Muscle layer of duodenum (tissue), 2 donors: ENCODE results near the gene OMA1.
"Not testable (repeated sequence)": the region's sequence is repeated elsewhere in the genome, so short reads cannot be mapped to it uniquely, and the experiment has no call there.

Source experiments
- H3K27ac ChIP-seq: one replicate; pipeline ENCODE4 v1.7.0; 2013; ENCODE audit warnings: mild to moderate bottlenecking, low read length
- H3K27me3 ChIP-seq: one replicate; pipeline ENCODE4 v1.7.0; 2013; ENCODE audit warnings: low read depth, mild to moderate bottlenecking, control low read depth, low read length
- H3K36me3 ChIP-seq, 2 donors: one replicate each; pipeline ENCODE4 v1.7.0; 2013; ENCODE audit warnings: low read length in 2 of 2, control low read depth in 1 of 2, mild to moderate bottlenecking in 1 of 2; ENCODE audit not compliant: insufficient read depth in 2 of 2, control insufficient read depth in 1 of 2
- H3K4me1 ChIP-seq, 2 donors: one replicate each; pipeline ENCODE4 v1.7.0; 2013; ENCODE audit warnings: low read length in 2 of 2, mild to moderate bottlenecking in 2 of 2, control low read depth in 1 of 2, moderate library complexity in 1 of 2; ENCODE audit not compliant: insufficient read depth in 2 of 2, control insufficient read depth in 1 of 2
- H3K4me3 ChIP-seq, 2 donors: one replicate each; pipeline ENCODE4 v1.7.0; 2013; ENCODE audit warnings: low read length in 2 of 2, low read depth in 1 of 2, mild to moderate bottlenecking in 1 of 2
- H3K9me3 ChIP-seq, 2 donors: one replicate each; pipeline ENCODE4 v1.7.0; 2013; ENCODE audit warnings: low read length in 2 of 2, control low read depth in 1 of 2, mild to moderate bottlenecking in 1 of 2; ENCODE audit not compliant: control insufficient read depth in 1 of 2
- donor health status: healthy.

OMA1 gene

DNA sequence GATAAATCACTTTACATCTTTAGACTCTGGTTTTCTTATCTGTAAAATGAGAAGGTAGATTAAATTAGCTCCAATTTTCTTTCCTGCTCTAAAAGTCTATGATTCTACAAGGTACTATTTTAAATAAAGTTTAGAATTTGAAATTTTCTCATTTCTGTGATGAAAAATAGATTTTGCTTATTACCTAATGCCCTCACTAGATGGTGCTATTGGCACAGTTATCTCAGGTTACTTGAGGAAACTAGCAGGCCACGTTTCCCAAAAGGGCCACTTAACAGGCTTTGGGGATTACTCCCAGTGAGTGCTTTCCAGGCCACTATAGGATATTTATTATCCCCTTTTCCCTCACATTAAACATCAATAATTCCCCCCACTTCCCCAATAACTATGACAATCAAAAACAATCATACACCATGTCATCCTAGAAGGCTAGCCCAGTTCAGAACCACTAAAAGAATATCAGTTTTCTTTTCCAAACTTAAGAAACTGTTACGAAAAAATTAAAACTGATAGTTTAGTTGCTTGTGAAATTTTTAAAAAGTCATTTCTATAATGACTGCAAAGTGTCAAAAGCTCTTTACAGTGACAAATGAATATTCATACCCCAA is 30.6 kb downstream of the OMA1 start:
- Histone ChIP-seq H3K36me3 (peaks cover 10 to 14% of the 10 kb centered on the region in 2 donors), H3K9me3 (peaks cover 0 to 4% of the 10 kb centered on the region in 2 donors), H3K27ac (no peak overlapping the region)

DNA sequence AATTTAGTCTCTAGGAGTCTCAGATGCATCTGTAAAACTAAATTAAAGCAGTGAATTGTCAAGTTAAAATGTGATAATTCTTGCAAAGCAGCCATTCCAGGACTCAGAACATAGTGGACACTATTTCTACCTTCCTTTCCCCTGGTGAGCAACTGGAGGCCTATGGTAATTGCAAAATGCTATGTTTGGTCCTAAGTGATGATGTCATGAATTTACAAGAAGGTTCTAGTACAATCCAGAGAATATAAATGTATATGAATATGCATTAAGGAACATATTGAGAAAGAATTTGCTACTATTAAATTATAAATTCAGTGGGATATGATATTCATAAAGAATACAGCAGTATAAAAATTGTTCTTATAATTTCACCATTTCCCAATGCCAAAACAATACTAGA is 32.6 kb downstream of the OMA1 start:
- Histone ChIP-seq H3K4me3 (no peak overlapping the region), H3K27me3 (no peaks in the 10 kb centered on the region), H3K36me3 (peaks cover 10 to 16% of the 10 kb centered on the region in 2 donors), H3K9me3 (peaks cover 0 to 4% of the 10 kb centered on the region in 2 donors), H3K27ac (no peak overlapping the region), H3K4me1 (no peaks in the 10 kb centered on the region)

More for the DNA sequence above, 30.6 kb downstream of the OMA1 start:
- Histone ChIP-seq H3K4me1 (no peaks in the 10 kb centered on the region), H3K27me3 (no peaks in the 10 kb centered on the region), H3K4me3 (no peak overlapping the region)

DNA sequence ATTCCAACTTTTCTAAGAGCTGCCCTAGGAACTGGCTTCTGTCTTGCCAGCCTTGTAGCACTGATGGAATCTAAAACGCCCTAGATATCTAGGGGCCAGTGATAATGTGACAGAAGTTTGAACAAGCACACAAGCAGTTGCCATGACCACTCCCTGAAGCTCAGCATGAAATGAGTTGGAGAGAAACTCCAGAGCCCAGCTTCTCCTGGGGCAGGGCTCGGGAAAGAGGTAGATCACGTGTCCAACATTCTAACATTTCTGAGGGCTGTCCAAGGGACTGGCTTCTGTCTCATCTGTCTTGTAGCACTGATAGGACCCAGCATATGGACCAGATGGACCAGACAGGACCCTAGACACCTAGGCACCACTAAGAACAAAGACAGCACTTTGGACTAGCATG is 37.9 kb downstream of the OMA1 start:
- Histone ChIP-seq H3K4me3 (no peak overlapping the region), H3K27me3 (no peaks in the 10 kb centered on the region), H3K36me3 (peaks cover 13 to 34% of the 10 kb centered on the region in 2 donors), H3K4me1 (no peaks in the 10 kb centered on the region), H3K27ac (no peak overlapping the region), H3K9me3 (peaks cover 0 to 4% of the 10 kb centered on the region in 2 donors)

DNA sequence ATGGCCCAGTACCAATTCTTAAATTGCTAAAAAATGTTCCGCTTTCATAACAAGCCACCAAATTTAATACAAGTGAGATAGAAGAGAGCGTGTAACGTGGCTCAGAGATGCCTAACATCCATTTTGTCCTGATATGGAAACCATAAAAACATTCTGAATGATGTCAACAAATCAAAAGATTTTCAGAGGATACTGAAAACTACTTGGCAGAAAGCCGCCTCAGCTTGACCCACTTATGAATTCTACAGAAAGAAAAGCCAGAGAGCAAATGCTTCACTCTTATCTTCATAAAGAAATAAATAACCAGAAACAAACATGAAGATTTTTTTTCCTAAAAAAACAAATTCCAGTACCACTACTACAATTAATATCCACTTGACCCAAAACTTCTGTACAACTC is 41.2 kb downstream of the OMA1 start:
- Histone ChIP-seq H3K4me3 (no peak overlapping the region), H3K27me3 (no peaks in the 10 kb centered on the region), H3K27ac (no peak overlapping the region), H3K36me3 (peaks cover 9 to 36% of the 10 kb centered on the region in 2 donors), H3K4me1 (no peaks in the 10 kb centered on the region), H3K9me3 (no peaks in the 10 kb centered on the region)

DNA sequence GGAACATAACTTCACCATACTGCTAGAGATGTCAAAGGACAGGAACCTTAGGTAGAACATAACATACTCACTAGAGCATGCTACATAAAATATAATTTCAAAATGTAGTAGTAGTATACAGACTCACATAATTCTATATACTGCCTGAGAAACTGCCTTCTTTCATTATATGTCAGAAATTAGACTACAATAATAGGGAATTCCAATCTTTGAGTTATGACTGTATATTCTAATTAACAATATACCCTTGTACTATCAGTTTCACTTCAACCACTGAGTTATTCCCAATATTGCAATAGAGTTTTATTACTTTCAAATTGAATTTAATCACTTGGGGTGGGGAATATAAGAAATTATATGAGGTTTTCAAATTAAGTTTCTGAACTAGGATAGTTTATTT is 44.0 kb downstream of the OMA1 start:
- Histone ChIP-seq H3K4me3 (no peak overlapping the region), H3K36me3 (peaks cover 0 to 32% of the 10 kb centered on the region in 2 donors), H3K4me1 (no peaks in the 10 kb centered on the region), H3K27ac (no peak overlapping the region), H3K27me3 (no peaks in the 10 kb centered on the region), H3K9me3 (no peaks in the 10 kb centered on the region)

DNA sequence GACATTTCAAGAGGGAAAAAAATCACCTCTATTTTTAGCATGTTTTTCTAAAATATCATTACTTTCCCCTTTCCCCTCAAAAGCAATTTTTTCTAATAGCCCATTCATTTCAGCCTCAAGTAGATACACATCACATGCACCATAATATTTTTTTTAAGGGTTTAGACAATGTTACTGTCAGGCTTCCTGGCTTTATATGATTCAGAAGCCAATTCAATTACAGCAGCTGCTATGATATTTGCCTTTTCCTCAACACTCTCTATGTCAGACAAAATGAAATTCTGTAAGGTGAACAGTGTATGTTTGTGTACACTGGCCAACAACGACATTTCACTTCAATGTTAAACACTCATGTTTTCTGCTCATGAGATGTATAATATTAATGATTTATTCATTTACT is 46.5 kb downstream of the OMA1 start:
- Histone ChIP-seq H3K4me3 (no peak overlapping the region), H3K36me3 (peaks cover 4 to 27% of the 10 kb centered on the region in 2 donors), H3K27me3 (no peaks in the 10 kb centered on the region), H3K27ac (no peak overlapping the region), H3K9me3 (no peaks in the 10 kb centered on the region), H3K4me1 (no peaks in the 10 kb centered on the region)

DNA sequence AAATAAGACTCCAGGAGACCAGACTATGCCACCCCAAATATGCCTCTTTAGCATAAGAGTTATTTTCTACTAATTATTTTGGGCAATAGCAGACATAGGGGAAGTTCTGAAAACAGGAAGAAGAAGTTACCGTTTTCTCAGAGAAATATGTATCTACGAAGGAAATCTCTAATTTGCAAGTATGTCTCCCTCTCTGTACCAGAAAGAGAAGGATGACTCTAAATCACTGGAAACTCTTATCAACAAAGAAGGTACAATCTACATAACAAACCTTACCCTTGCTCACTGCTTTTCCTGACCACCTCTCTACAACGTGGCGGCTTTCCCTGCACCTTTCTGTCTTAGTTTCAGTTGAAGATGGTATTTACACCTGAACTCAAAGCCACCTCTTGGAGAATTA is 49.0 kb downstream of the OMA1 start:
- H3K27ac ChIP-seq: no peak overlapping the region
- H3K4me1 ChIP-seq: no peaks in the 10 kb centered on the region
- H3K9me3 ChIP-seq: no peaks in the 10 kb centered on the region
- no peak overlapping the region for H3K4me3 ChIP-seq
- peaks cover 4 to 12% of the 10 kb centered on the region in 2 donors for H3K36me3 ChIP-seq
- H3K27me3 ChIP-seq: no peaks in the 10 kb centered on the region

DNA sequence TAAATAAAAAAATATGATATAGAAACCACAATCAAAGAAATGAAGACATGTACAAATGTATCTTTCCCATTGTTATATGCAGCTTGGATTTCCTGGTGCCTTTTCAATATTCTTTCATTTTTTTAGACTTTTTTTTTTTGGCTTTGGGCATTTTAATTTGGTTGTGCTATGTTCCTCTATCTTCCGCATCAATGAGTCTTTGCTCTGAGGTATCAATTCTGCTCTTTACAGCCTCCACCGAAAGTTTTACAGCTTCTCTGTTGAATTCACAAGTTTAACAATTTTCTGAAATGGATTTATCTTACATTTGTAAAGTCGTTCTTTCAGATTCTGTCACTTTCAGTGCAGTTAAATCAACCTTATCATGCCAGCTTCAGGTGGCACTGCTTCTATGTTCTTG is 50.5 kb downstream of the OMA1 start:
- peaks cover 0 to 4% of the 10 kb centered on the region in 2 donors for H3K36me3 ChIP-seq
- no peak overlapping the region for H3K27ac ChIP-seq
- no peaks in the 10 kb centered on the region for H3K27me3 ChIP-seq
- H3K4me3 ChIP-seq: no peak overlapping the region
- H3K4me1 ChIP-seq: no peaks in the 10 kb centered on the region
- H3K9me3 ChIP-seq: no peaks in the 10 kb centered on the region

DNA sequence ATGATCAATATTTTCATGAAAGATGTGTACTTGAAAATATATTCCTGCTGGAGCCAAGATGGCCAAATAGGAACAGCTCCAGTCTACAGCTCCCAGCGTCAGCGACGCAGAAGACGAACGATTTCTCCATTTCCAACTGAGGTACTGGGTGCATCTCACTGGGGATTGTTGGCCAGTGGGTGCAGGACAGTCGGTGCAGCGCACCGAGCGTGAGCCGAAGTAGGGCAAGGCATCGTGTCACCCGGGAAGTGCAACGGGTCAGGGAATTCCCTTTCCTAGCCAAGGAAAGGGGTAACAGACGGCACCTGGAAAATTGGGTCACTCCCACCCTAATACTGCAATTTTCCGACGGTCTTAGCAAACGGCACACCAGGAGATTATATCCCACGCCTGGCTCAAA is 57.6 kb downstream of the OMA1 start:
- H3K36me3 ChIP-seq, H3K9me3 ChIP-seq, H3K4me1 ChIP-seq, H3K27ac ChIP-seq, H3K27me3 ChIP-seq, H3K4me3 ChIP-seq: not testable (repeated sequence)

DNA sequence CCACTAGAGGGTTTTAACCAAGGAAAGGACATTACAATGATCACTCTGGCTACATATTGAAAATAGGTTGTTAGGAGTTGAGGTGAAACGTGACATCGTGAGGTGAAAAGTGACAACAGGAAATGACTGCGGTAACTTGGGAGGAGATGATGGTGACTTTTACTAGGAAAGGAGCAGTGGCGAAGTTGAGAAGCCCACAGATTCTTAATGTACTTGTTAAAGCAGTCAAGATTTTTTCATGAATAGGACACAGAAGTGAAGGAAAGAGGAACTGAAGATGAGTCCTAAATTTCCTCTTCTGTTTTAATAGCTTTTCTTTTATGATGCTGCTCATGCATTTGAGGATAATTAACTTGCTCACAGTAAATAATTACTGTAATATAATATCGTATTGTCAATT is 59.5 kb downstream of the OMA1 start:
- no peak overlapping the region for H3K4me3 ChIP-seq
- no peaks in the 10 kb centered on the region for H3K27me3 ChIP-seq
- no peaks in the 10 kb centered on the region for H3K9me3 ChIP-seq
- H3K27ac ChIP-seq: no peak overlapping the region
- H3K4me1 ChIP-seq: no peaks in the 10 kb centered on the region
- peaks cover 0 to 15% of the 10 kb centered on the region in 2 donors for H3K36me3 ChIP-seq

DNA sequence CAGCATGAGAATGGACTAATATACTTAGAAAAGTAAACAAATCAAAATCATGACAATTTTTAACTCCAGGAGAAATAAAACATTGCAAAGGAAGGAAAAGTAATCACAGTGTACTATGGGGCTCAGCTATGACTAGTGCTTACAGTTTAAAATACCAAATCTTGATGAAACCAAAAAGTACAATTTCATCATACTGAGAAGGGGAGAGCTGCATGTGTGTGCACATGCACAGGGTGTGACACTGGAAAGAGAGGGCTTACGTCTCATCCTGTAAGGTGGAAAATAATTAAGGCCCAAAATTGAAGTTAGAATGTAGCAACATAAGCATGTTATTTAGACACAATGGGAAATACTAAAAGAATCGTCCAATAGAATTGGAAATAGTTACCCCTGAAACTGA is 64.6 kb downstream of the OMA1 start:
- peaks cover 6 to 15% of the 10 kb centered on the region in 2 donors for H3K36me3 ChIP-seq
- H3K4me3 ChIP-seq: no peak overlapping the region
- H3K27ac ChIP-seq: no peak overlapping the region
- no peaks in the 10 kb centered on the region for H3K27me3 ChIP-seq
- no peaks in the 10 kb centered on the region for H3K9me3 ChIP-seq
- no peaks in the 10 kb centered on the region for H3K4me1 ChIP-seq

DNA sequence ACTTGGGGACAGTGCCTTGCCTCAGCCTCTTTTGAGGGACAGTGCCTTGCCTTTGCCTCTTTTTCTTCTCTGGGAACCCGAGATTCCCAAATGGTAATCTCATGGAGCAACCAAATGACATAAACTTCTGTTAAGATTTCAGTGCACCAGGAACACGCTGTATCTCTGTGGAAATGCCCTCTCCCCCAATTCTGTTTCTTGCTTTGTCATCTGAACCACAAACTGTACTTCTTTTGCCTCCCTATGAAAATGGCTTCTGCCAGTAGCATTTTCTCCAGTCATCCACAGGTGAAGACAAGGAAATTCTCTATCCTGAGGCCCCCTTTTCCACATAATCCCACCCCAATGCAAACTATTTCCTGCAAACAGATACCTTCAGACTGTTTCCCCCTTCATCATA is 66.3 kb downstream of the OMA1 start:
- Histone ChIP-seq H3K27ac (no peak overlapping the region), H3K4me1 (no peaks in the 10 kb centered on the region), H3K36me3 (peaks cover 6 to 15% of the 10 kb centered on the region in 2 donors), H3K9me3 (no peaks in the 10 kb centered on the region), H3K27me3 (no peaks in the 10 kb centered on the region), H3K4me3 (no peak overlapping the region)
